ENCODE data around the gene SLC25A33.

- TF ChIP-seq CREB1 (IDR thresholded peaks at IDR 0.05), result no peak
- no peak for TF ChIP-seq USF2 (IDR thresholded peaks at IDR 0.05; ENCODE audit: low read length)
- TF ChIP-seq CBX5 (IDR thresholded peaks at IDR 0.05; ENCODE audit: low read depth, low read length), result no peak
Measured at GRCh38 chr1:9575486-9575885, 36.2 kb downstream of the SLC25A33 start.

Measured in H1 (cell line).